Gastroesophageal sphincter (tissue), 4 donors: ENCODE data around the gene SLC6A1. TPM values are rescaled to one million over a fixed set of nuclear protein-coding genes. Genes with fewer than 3 reads are reported as not detected.

Experiments used
- ATAC-seq: fragments of 150-250 bp; one replicate; pipeline ENCODE4 v1.9.1; 2016; ENCODE audit warnings: mild to moderate bottlenecking, moderate library complexity
- H3K27ac ChIP-seq, 4 donors: fragments of 200-600 bp; sonication (generic) in 3 of 4; 1 replicate in 3 of 4; 2 replicates in 1 of 4; pipeline ENCODE4 v1.5.1; 2016 to 2019
- H3K27me3 ChIP-seq: fragments of 200-600 bp; sonication (generic); one replicate; pipeline ENCODE4 v1.5.1; 2019
- H3K36me3 ChIP-seq, 2 donors: fragments of 200-600 bp; sonication (generic); one replicate each; pipeline ENCODE4 v1.5.1; 2019; ENCODE audit warnings: control low read depth in 1 of 2
- H3K4me1 ChIP-seq, 3 donors: fragments of 200-600 bp; sonication (generic); 1 replicate in 2 of 3; 2 replicates in 1 of 3; pipeline ENCODE4 v1.5.1; 2016 to 2019; ENCODE audit warnings: control low read depth in 2 of 3
- H3K4me3 ChIP-seq, 2 donors: fragments of 200-600 bp; sonication (generic); one replicate each; pipeline ENCODE4 v1.5.1; 2019; ENCODE audit warnings: mild to moderate bottlenecking in 1 of 2, moderate library complexity in 1 of 2
- H3K9me3 ChIP-seq, 3 donors: fragments of 200-600 bp; sonication (generic); one replicate each; pipeline ENCODE4 v1.5.1; 2017 to 2019; ENCODE audit warnings: control low read depth in 2 of 3
- EP300 ChIP-seq: sonication (generic); formaldehyde crosslinking; IDR thresholded peaks from one replicate; pipeline ENCODE4 v1.6.1; 2017; ENCODE audit warnings: antibody characterized with exemption, mild to moderate bottlenecking
- POLR2A ChIP-seq, 2 donors: fragments of 450-650 bp; IDR thresholded peaks; one replicate each; pipeline ENCODE4 v1.6.1; 2017; ENCODE audit warnings: antibody characterized with exemption in 2 of 2, mild to moderate bottlenecking in 2 of 2, moderate library complexity in 1 of 2
- POLR2AphosphoS5 ChIP-seq: sonication (generic); formaldehyde crosslinking; IDR thresholded peaks from one replicate; pipeline ENCODE4 v1.6.1; 2017; ENCODE audit warnings: antibody characterized with exemption
- WGBS, 2 donors: methylation state at CpG; one replicate each; pipeline ENCODE4 v1.1.5; 2018; ENCODE audit warnings: low coverage in 1 of 2; 5-methylcytosine and 5-hydroxymethylcytosine counted together
- total RNA-seq, 4 donors: library from RNA; depleted of rRNA; stranded (reverse); fragments of >200 nt; gene quantifications; one replicate each; pipeline ENCODE4 v1.1.0, GENCODE V29; 2016
- TF ChIP-seq, protein P1 (sequence below), 4 experiments: fragments of 200-600 bp in 2 of 4; fragments of 450-650 bp in 2 of 4; sonication (generic) in 1 of 4; IDR thresholded peaks; one replicate each; pipeline ENCODE4 v1.5.1; 2017 to 2019; ENCODE audit warnings: antibody characterized with exemption in 4 of 4, mild to moderate bottlenecking in 2 of 4, moderate library complexity in 2 of 4

The SLC6A1 gene
- total RNA-seq, 4 donors from 2014 or later: 0.62 to 2.5 (median 0.67) TPM; not detected in 1

DNA sequence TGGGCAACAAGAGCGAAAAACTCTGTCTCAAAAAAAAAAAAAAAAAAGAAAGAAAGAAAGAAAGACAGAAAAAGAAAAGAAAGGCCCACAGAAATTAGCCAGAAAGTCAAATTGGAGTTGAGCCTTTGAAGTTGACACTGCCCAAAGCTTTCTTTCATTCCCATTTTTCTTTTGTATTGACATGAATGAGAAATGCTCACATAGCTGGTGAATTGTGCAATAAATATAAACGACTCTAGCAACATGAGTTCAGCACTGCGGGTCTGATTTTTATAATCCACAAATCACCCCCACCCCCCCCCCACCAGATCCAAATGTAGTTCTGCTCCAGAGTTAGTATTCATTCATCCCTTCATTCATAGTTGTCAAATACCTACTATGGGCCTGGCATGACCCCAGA, 37.4 kb downstream of the SLC6A1 start:
- TF ChIP-seq POLR2AphosphoS5 (no peak), EP300 (no peak), POLR2A (IDR thresholded peaks at IDR 0.05) (no peak)
- TF ChIP-seq, protein P1, sequence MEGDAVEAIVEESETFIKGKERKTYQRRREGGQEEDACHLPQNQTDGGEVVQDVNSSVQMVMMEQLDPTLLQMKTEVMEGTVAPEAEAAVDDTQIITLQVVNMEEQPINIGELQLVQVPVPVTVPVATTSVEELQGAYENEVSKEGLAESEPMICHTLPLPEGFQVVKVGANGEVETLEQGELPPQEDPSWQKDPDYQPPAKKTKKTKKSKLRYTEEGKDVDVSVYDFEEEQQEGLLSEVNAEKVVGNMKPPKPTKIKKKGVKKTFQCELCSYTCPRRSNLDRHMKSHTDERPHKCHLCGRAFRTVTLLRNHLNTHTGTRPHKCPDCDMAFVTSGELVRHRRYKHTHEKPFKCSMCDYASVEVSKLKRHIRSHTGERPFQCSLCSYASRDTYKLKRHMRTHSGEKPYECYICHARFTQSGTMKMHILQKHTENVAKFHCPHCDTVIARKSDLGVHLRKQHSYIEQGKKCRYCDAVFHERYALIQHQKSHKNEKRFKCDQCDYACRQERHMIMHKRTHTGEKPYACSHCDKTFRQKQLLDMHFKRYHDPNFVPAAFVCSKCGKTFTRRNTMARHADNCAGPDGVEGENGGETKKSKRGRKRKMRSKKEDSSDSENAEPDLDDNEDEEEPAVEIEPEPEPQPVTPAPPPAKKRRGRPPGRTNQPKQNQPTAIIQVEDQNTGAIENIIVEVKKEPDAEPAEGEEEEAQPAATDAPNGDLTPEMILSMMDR (IDR thresholded peaks at IDR 0.05): no peak
- no peak for ATAC-seq
- Histone ChIP-seq H3K27ac (no peak overlapping the region), H3K9me3 (peaks cover 0 to 8% (median 0%) of the 10 kb centered on the region in 3 donors), H3K4me1 (no peaks in the 10 kb centered on the region), H3K36me3 (no peaks in the 10 kb centered on the region), H3K27me3 (peaks cover 37% of the 10 kb centered on the region), H3K4me3 (no peak overlapping the region)
- 80 to 85% methylated on average over 2 to 3 of the region's 3 CpGs for WGBS, 2 donors

DNA sequence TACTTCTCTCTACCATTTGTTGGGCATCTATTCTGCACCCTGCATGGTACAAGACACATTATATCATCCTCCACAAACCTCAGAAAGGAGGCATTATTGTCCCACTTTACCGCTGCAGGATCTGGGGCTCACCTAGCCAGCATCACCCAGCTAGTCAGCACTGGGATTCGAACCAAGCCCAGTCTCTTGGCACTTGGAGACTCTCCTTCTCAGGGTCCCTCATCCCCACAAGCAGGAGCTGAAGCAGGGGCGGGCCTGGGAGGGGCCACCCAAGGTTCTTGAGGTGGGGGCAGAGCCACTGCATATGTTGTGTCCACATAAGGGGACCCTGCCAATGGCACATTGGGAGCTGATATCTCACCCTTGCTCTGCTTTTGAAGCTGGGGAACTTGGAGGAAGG, 41.3 kb downstream of the SLC6A1 start:
- TF ChIP-seq POLR2A (IDR thresholded peaks at IDR 0.05) (no peak), POLR2AphosphoS5 (no peak), EP300 (no peak)
- TF ChIP-seq, protein P1 (IDR thresholded peaks at IDR 0.05): no peak
- Histone ChIP-seq H3K27me3 (peaks cover 48% of the 10 kb centered on the region), H3K4me1 (no peaks in the 10 kb centered on the region), H3K27ac (no peak overlapping the region), H3K9me3 (no peaks in the 10 kb centered on the region), H3K36me3 (no peaks in the 10 kb centered on the region), H3K4me3 (no peak overlapping the region)
- no peak for ATAC-seq
- WGBS, 2 donors: 100% methylated on average over 1 of the region's 3 CpGs; no CpG with 5 or more reads in 1 of the 2 donors

DNA sequence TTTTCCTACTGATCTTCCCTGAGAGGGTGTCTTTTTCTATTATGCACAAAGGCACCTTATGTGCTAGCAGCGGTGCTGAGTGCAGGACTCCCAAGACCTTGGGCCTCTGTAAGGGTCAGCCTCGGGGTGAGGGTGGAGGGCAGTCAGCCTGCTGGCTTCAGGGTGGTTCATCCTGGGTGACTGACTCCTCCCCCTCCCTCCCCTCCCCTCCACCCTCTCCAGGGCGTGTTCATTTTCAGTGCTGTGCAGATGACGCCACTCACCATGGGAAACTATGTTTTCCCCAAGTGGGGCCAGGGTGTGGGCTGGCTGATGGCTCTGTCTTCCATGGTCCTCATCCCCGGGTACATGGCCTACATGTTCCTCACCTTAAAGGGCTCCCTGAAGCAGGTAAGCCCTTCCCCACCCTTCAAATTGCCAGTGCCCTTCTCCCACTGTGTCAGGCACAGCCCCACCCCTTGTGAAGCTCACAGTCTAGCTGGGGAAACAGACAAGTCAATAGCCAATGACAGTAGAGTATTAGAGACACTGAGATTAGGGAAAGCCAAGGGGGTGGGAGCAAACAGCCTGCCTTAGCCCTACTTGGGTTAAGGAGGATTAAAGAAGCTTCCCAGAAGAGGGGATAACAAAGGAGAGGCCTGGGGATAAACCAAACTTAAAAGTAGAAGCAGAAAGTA, 41.9 kb downstream of the SLC6A1 start:
- TF ChIP-seq EP300: no peak
- no peak for TF ChIP-seq POLR2A (IDR thresholded peaks at IDR 0.05)
- TF ChIP-seq POLR2AphosphoS5: no peak
- TF ChIP-seq, protein P1 (IDR thresholded peaks at IDR 0.05): no peak
- H3K27ac ChIP-seq: no peak overlapping the region
- ATAC-seq: no peak

DNA sequence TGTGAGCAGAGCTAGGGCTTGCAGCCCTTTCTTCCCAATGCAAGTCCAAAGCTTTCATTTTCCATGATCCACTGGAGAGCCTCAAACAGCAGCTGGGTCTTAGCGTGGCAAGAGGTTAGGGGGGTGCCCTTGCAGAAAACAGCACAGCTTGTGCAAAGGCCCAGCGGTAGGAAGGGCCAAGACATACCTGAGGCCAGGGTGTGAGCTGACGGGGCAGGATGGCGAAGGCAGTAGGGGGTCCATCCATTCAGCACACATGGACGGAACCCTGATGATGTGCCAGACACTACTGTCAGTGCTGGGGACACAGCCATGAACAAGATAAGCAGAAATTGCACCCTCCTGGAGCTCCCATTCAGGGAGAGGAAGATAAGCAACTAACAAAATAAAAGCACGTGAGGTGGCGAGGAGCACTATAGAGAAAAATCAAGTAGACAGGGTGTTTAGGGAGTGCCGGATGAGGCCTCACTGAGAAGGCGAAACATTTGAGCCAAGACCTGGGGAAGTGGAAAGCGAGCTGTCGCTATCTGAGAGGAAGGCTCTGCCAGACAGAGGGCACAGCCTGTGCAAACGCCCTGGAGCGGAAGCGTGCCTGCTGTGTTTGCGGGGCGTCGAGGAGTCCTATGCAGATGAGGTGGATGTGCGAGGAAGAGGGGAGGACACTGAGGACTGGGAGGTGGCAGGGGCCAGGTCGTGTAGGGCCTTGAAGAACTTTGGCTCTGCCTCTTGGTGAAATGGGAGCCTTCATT, 43.4 kb downstream of the SLC6A1 start:
- Histone ChIP-seq H3K4me1 (no peaks in the 10 kb centered on the region), H3K4me3 (no peak overlapping the region), H3K27ac (no peak overlapping the region), H3K9me3 (no peaks in the 10 kb centered on the region), H3K36me3 (no peaks in the 10 kb centered on the region), H3K27me3 (peaks cover 59% of the 10 kb centered on the region)
- TF ChIP-seq POLR2A (IDR thresholded peaks at IDR 0.05) (no peak), POLR2AphosphoS5 (no peak), EP300 (no peak)
- TF ChIP-seq, protein P1 (IDR thresholded peaks at IDR 0.05): no peak
- ATAC-seq: no peak
- WGBS, 2 donors: 69 to 74% methylated on average over 10 to 14 of the region's 19 CpGs

More for the DNA sequence above, 41.9 kb downstream of the SLC6A1 start:
- Histone ChIP-seq H3K4me3 (no peak overlapping the region), H3K36me3 (no peaks in the 10 kb centered on the region), H3K27me3 (peaks cover 45% of the 10 kb centered on the region), H3K4me1 (no peaks in the 10 kb centered on the region), H3K9me3 (no peaks in the 10 kb centered on the region)
- 60% methylated on average over 1 of the region's 5 CpGs; no CpG with 5 or more reads in 1 of the 2 donors for WGBS, 2 donors
